HL-60 (cell line): Measurements from ENCODE around the gene ENPP4.

Source experiments
- DNase-seq, 2 experiments: peaks; one replicate each; pipeline ENCODE4 v3.0.0-alpha.2; 2010 to 2020; ENCODE audit warnings: low read depth in 1 of 2, low spot score in 1 of 2
- H3K27ac ChIP-seq: fragments of 250-450 bp; sonication (Bioruptor Pico); replicated peaks from 2 replicates; pipeline ENCODE4 v1.5.1; 2020; ENCODE audit warnings: mild to moderate bottlenecking, moderate library complexity
- H3K27me3 ChIP-seq: fragments of 250-450 bp; sonication (Bioruptor Pico); 2 replicates; pipeline ENCODE4 v1.5.1; 2021; ENCODE audit warnings: mild to moderate bottlenecking, moderate library complexity; ENCODE audit not compliant: insufficient read depth, poor library complexity, severe bottlenecking
- H3K4me3 ChIP-seq: replicated peaks from 2 replicates; pipeline ENCODE4 v1.5.1; 2011; ENCODE audit warnings: mild to moderate bottlenecking, control low read depth, low read length; ENCODE audit not compliant: insufficient read depth
- CTCF ChIP-seq: IDR thresholded peaks from one replicate; pipeline ENCODE4 v1.5.1; 2011; ENCODE audit warnings: low read length, control low read depth, inconsistent platforms; ENCODE audit not compliant: insufficient read depth
- GABPA ChIP-seq: IDR thresholded peaks from 2 replicates; pipeline ENCODE4 v1.6.1; 2012; ENCODE audit warnings: low read depth
- POLR2AphosphoS5 ChIP-seq: IDR thresholded peaks from 2 replicates; pipeline ENCODE4 v1.6.1; 2012; ENCODE audit warnings: low read depth
- SPI1 ChIP-seq: IDR thresholded peaks from 2 replicates; pipeline ENCODE4 v1.6.1; 2012; ENCODE audit warnings: low read depth, mild to moderate bottlenecking, borderline replicate concordance
- TF ChIP-seq, protein P1 (sequence below): IDR thresholded peaks from 2 replicates; pipeline ENCODE4 v1.6.1; 2012; ENCODE audit warnings: low read depth; ENCODE audit not compliant: insufficient replicate concordance

Gene ENPP4

DNA sequence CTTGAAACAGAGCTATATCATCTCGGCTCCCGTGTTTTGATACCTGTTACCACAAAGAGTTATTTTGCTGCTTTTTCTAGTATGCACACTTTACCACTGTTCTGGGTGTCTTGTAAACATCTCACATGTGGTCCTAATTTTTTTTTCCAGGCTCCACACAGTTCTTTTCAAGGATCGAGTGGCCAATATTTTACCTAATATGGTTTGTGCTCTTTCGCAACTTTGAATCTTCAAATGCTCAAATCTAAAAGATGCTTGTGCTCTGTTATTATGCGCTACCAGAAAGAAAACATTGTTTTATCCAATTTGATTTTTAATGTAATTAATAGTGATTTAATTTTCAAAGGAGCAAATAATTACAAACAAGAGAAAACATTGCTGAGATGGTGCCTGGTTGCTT is 30.3 kb downstream of the ENPP4 start:
- no peak for DNase-seq
- no peaks in the 10 kb centered on the region for H3K27me3 ChIP-seq
- H3K27ac ChIP-seq: no peak overlapping the region
- no peak overlapping the region for H3K4me3 ChIP-seq
- TF ChIP-seq POLR2AphosphoS5: no peak
- TF ChIP-seq, protein P1, sequence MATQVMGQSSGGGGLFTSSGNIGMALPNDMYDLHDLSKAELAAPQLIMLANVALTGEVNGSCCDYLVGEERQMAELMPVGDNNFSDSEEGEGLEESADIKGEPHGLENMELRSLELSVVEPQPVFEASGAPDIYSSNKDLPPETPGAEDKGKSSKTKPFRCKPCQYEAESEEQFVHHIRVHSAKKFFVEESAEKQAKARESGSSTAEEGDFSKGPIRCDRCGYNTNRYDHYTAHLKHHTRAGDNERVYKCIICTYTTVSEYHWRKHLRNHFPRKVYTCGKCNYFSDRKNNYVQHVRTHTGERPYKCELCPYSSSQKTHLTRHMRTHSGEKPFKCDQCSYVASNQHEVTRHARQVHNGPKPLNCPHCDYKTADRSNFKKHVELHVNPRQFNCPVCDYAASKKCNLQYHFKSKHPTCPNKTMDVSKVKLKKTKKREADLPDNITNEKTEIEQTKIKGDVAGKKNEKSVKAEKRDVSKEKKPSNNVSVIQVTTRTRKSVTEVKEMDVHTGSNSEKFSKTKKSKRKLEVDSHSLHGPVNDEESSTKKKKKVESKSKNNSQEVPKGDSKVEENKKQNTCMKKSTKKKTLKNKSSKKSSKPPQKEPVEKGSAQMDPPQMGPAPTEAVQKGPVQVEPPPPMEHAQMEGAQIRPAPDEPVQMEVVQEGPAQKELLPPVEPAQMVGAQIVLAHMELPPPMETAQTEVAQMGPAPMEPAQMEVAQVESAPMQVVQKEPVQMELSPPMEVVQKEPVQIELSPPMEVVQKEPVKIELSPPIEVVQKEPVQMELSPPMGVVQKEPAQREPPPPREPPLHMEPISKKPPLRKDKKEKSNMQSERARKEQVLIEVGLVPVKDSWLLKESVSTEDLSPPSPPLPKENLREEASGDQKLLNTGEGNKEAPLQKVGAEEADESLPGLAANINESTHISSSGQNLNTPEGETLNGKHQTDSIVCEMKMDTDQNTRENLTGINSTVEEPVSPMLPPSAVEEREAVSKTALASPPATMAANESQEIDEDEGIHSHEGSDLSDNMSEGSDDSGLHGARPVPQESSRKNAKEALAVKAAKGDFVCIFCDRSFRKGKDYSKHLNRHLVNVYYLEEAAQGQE: no peak
- no peak for TF ChIP-seq CTCF

GRCh38 chr6:46170357-46171289 is 40.8 kb downstream of the ENPP4 start, which contains the start of gene ENPP5:
TSS of gene ENPP5 (minus strand) at chr6:46170980. CDS start at chr6:46168262, 2,718 bp downstream.
- Histone ChIP-seq H3K27me3 (peaks cover 18% of the 10 kb centered on the region), H3K27ac (no peak within 1 kb of the TSS), H3K4me3 (no peak within 1 kb of the TSS)
- TF ChIP-seq GABPA (no peak), SPI1 (no peak), CTCF (no peak), POLR2AphosphoS5 (no peak)
- TF ChIP-seq, protein P1: no peak
- DNase-seq: no peak

DNA sequence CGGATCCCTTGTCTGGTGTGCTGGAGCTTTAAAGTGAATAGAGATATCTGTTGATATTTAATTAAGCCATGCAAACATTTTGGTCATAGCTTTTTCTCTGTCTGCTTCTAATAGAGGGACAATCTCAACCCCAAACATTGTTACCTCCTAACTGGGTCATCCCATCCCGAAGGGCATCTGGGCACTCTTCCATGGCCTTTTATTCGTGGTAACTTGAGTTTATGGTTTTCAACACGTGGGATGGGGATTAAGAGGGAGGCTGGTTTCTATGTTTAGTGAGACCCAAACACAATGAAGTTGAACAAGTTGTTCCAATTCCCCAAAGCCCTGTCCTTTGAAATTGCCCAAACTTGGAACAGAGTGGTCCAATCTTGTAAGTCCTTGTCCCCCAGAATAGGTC is 42.4 kb downstream of the ENPP4 start:
- TF ChIP-seq GABPA (no peak), CTCF (no peak), SPI1 (no peak), POLR2AphosphoS5 (no peak)
- TF ChIP-seq, protein P1: no peak
- Histone ChIP-seq H3K27me3 (peaks cover 18% of the 10 kb centered on the region), H3K27ac (no peak overlapping the region), H3K4me3 (no peak overlapping the region)
- DNase-seq: no peak
